Epidermal melanocyte (primary cell): ENCODE data around the gene GUK1.

Experiments
- DNase-seq: peaks from one replicate; pipeline ENCODE4 v3.0.0; 2011; ENCODE audit warnings: low spot score; ENCODE audit not compliant: insufficient read length

The GUK1 gene

GRCh38 chr1:228125185-228125584, 14.9 kb upstream of the GUK1 start:
- no peak for DNase-seq

DNA sequence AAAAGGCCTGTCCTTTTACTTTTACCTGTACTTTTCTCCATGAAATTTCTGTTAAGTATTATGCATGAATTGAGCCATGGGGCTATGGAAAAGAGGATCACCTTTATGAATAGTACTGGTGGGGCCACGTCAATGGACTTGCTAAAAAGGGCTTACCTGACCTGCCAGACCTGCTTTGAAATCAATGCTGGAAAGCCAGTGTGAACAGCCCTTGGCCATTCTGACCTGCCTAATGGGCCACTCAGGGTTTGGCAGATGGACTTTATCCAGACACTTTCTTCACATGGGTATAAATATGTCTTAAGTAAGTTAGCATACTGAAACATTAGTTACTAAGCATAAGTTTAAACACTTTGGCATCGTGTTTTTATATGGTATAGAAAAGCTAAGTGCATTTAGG, 8.3 kb upstream of the GUK1 start:
- no peak for DNase-seq

DNA sequence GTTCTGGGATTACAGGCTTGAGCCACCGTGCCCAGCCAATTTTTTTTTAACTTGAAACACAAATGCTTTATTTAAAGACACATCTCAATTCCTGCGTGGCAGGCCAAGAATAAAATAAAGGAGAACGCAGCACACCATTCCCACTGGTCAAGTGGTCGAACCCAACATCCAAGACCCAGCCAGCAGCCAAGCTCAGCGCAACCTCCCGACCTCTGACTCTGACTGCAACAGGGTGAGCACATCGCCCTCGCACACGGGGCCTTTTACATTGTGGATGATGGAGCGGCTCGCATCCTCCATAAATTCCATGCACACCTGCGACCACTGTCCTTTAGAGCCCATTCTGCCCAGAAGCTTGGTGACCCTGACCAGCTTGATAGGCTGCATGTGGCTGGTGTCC, 5.5 kb upstream of the GUK1 start:
- DNase-seq = no peak

DNA sequence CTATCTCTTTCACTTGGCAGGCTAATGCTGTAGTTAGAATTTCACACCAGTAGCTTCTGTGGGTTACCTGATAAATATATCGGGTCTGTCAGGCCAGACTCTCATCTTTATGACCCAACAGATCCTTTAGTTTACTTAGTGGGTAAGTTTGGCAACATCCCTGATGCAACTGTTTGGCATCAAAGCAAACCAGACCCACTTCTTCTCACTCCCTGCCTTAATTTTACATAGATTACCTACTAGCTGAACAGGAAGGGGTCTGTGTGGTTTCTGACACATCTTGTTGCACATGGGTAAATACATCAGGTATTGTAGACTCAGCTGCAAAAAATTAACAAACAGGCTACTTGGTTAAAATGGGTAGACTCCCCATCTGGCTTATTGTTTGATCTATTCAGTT, 3.2 kb upstream of the GUK1 start:
- no peak for DNase-seq

DNA sequence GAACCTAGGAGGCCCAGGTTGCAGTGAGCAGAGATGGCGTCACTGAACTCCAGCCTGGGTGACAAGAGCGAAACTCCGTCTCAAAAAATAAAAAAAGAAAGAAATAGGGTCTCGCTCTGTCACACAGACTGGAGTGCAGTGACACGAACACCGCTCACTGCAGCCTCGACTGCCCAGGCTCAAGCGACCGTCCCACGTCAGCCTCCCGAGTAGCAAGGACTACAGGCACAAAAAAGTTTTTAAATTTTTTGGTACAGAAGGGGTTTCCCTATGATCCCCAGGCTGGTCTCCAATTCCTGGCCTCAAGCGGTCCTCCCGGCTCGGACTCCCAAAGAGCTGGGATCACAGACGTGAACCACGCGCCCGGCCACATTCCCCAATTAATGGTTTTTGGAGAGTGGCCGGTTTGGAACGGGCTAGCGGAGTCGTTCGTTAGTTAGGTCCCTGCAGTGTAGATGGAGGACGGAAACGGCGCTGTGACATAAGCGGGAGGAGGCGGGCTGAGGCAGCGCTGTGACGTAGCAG, 611 bp upstream of the GUK1 start:
- no peak for DNase-seq

DNA sequence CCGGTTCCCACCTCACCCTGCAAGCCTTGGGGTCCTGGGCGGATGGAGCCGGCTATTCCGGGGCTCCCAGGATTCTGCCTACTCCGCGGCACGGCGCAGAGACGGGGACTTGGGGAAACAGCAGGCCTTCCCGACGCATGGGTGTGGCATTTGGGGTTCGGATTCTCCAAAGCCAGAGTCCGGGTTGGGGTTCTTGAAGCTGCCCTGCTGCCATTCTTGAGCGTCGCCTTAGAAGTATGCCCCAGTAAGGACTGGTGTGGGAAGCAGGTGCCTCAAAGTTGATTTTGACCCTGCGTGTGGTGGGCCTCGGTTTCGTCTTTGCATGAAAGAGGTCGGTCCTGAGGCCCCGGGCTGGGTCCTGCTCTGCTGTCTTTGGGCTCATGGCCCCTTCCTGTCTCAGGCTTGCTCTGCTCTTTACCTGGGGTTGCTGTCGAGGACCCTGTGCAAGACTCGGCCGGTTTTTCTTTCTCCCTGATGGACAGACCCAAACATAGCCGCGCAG, 696 bp downstream of the GUK1 start:
- no peak for DNase-seq

DNA sequence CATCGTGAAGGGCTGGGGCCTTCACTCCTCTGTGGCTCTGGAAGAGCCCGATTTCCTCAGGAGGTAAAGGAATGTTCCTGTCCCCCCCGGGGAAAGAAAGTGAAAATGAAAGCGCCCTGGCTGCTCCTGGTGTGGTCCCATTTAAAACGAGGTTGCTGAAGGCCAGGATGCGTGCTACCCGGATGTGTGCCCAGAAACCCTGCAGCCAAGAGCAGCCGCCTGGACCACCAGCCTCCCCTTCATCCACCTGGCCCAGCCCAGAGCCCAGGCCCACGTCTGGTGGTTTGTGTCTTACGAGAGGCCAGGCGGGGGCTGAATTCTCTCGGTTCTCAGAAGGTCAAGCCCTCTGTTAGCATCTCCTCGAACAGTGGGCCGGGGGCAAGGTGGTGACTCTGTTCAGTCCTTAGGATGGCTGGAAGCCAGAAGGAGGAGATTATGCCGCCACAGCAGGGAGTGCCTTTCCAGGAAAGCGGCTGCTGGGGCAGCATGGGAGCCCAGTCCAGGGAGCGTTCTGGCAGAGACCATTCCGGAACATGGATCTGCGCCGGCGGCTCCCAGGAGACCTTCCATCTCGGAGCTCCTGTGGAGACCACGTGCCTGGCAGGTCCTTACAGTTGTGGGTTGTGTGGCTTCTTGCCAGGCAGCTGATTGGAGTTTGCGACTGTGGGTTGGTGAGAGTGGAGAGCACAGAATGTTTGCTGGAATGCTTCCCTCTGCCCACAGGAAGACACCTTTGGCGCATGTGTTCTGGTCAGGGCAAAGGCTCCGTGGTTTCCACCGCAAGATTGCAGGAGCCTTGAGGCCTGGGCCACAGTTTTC, 1.4 kb downstream of the GUK1 start:
- DNase-seq = no peak

GRCh38 chr1:228142155-228142691, 2.1 kb downstream of the GUK1 start:
- no peak for DNase-seq

DNA sequence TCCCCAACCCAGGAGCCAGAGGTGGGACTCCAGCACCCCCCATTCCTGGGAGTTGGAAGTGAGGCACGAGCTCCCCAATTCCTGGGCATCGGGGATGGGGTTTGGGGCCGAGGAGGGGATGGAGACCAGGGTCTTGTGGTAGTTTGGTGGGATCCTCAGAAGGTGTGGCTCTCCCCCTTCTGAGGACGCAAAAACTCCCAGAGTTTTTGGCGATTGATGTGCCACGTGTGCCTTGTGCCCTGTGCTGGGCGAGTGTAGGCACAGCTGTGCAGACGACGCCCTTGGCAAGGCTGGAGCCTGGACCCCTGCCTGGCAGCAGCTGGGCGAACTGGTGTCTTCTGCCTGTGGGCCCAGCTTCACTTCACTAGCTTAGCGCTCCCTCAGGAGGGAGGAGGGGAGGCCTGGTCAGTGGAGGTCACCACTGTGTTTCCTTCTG, 2.6 kb downstream of the GUK1 start:
- DNase-seq = no peak

DNA sequence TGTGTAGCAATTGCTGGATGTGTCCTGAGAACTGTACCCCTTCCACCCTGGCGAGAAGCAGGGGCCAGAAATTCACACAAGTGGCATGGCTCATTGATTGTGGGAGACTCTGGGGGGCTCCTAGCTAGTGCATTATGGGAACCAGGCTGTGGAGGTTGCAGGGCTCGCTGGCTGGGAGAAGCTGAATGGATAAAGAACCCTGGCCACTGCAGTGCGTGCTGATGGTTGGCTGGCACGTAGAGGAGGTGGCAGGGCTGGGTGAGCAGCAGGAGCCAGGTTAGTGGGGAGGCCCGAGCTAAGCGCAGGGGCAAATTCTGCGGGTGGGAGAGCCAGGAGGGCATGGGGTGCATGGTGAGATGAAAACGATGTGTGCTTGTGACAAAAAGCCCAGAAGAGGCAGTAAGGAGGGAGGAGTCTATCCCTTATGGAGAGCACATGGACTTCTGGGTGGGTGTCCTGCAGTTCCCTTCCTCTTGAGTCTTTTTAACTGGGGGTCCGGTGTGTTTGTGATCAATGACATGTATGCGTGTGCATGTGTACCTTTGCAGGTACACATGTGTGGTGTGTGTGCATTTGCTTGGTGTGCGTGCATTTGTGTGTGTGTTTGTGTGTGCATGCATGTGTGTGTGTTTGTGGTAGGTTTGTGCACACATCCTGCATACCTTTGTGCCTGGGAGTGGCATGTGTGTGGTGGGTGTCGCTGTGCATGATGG, 3.6 kb downstream of the GUK1 start:
- DNase-seq = no peak

DNA sequence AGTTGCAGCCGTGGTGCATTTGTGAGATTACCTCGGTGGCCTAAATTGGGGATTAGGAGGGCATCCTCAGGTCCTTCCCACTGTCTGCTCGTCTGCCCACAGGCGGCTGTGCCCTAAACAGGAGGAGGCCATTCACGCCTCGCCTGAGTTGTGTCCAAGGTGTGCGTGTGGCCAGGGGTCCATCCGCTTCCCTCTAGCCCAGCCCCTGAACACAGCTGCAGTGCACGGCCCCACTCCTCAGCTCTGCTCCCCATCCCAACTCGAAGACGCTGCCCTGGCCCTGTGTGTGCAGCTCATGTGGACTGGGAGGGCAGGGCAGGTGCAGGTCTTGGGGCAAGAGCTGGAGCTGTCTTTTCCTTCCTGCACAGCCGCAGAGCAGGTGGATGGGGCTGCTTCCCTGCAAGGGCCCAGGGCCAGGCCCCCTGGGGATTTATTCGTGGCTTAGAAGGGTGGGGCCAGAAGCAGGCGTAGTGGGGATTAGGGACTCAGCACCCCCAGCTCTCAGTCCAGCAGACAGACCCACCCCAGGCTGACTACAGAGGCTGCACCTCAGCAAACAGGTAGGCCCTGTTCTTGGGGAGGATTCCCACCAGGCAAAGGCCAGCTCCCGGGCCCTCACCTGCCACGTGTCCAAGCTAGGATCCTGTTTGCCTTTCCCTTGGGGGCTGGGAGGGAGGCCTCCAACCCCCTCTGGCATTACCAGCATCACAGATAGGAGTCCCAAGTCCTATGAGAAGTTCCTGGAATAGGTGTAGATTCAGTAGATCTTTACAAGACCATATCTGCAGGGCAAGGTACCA, 4.3 kb downstream of the GUK1 start:
- DNase-seq = no peak

DNA sequence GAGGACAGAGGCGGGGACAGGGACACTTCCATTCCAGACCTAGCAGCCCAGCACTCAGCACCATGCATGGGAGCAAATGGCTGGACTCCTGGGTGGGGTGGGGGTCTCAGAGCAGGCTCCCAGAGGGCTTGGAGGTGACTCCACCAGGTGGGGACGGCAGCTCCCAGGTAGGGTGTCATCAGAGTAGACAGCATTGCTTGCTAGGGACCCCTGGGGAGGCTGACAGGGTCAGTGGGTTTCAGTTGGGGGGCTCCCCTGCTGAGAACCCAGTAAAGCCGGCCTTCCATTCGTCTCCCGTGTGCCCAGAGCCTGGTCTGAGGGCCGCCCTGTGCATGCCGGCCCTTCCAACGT, 4.9 kb downstream of the GUK1 start:
- no peak for DNase-seq

- DNase-seq = no peak
Observed at GRCh38 chr1:228145463-228146416, 5.7 kb downstream of the GUK1 start.

DNA sequence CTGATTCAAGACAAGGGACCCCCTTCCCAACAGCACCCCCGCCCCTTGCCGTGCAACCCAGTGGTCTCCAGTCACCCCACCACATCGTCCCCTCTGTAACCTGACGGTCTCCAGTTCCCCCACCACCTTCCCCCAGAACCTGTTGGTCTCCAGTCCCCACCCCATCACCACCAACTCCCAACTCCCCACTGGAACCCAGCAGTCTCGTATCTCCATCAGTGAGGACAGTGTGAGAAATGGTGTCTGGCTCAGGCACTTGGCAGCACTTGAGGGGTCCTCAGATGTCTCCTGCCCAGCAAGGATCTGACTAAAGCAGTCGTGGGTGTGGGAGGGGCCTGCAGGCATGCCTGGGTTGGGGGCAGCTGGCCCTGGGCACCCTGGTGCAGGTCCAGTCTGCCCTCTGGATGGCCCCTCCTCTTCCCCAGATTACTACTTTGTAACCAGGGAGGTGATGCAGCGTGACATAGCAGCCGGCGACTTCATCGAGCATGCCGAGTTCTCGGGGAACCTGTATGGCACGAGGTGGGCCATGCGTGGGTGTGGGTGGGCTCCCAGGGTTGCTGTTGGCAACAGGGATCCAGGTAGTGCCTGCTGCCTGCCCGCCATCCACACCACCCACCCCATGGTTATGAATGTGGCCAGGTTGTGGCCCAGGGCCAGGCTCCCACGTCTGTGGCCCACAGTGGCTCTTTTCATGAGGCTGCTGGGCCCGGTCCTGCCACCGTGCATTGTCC, 6.5 kb downstream of the GUK1 start:
- DNase-seq = no peak

DNA sequence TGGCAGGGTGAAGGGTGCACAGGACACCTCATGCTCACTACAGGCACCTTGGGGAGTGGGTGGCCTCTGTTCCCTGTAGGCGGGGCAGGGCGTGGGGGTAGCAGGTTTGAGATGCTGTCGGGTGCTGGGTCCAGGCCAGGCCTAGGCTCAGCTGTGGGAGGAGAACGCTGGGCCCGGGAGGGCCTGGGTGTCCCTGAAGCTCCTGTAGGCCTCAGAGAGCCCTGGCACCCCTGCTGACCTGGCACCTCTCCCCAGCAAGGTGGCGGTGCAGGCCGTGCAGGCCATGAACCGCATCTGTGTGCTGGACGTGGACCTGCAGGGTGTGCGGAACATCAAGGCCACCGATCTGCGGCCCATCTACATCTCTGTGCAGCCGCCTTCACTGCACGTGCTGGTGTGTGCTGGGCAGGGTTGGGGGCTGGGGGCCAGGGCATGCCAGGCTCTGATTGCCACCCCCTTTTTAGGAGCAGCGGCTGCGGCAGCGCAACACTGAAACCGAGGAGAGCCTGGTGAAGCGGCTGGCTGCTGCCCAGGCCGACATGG, 7.1 kb downstream of the GUK1 start:
- DNase-seq = no peak

DNA sequence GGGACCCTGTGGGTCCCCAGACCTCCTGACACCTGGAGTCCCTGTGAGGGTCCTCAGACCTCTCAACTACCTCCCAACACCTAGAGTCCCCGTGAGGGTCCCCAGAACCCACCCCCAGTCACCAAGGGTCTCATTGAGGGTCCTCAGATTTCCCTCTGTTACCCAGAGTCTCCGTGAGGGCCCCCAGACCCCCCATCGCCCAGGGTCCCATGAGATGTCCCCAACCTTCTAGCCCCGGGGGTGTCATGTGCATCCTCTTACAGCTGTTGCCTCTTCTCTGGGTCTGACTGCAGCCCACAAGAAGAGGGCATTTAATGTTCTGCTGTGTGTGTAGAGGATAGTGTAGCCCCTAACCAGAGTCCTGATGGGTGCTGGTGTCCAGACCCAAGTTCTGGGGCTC, 7.7 kb downstream of the GUK1 start:
- no peak for DNase-seq

- DNase-seq = no peak
Observed at GRCh38 chr1:228148196-228148861, 8.2 kb downstream of the GUK1 start.

DNA sequence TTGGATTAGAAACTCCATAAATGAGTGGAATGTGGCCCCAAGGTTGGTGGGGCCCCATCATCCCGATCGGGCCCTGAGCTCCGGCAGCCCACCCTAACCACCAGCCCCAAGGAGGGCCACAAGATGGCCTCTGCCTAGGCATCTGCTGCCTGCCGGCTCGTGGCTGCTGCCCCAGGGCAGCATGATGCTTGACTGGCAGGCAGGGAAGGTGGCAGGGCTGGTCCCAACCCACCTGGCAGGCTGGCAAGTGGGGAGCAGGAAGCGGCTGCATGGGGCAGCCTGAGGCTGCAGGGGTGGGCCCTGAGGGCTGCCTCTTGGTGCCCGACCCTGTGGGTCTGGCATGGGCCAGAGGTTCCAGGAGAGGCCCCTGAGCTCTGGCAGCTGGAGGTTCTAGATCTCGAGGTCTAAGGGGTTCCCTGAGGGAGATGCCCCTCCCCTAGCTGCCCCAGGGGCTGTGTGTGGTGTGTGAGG, 8.9 kb downstream of the GUK1 start:
- DNase-seq = no peak
